GM23338 (cell line): ENCODE results near the gene ELN. TPM values are rescaled to one million over a fixed set of nuclear protein-coding genes. Genes with fewer than 3 reads are reported as not detected.
"Not testable (repeated sequence)": the region's sequence is repeated elsewhere in the genome, so short reads cannot be mapped to it uniquely, and the experiment has no call there.

Source experiments
- ATAC-seq: fragments of 200-7000 bp; cut with Tn5 transposase; 3 replicates; pipeline ENCODE4 v1.9.1; 2020
- DNase-seq: peaks from one replicate; pipeline ENCODE4 v3.0.0-alpha.2; 2015; ENCODE audit warnings: low spot score
- H2AFZ ChIP-seq: fragments of 200-600 bp; sonication (generic); 2 replicates; pipeline ENCODE4 v1.8.0; 2016; ENCODE audit warnings: antibody characterized with exemption, mild to moderate bottlenecking, moderate library complexity
- H3F3A ChIP-seq: fragments of 200-600 bp; sonication (generic); replicated peaks from 2 replicates; pipeline ENCODE4 v1.8.0; 2017; ENCODE audit warnings: antibody characterized with exemption, mixed run types, low read depth
- H3K27ac ChIP-seq: fragments of 200-600 bp; sonication (generic); 2 replicates; pipeline ENCODE4 v1.6.1; 2016; ENCODE audit warnings: low read depth
- H3K27me3 ChIP-seq: fragments of 200-600 bp; sonication (generic); 2 replicates; pipeline ENCODE4 v1.8.0; 2016; ENCODE audit warnings: mild to moderate bottlenecking, mixed run types, moderate library complexity; ENCODE audit not compliant: insufficient read depth
- H3K36me3 ChIP-seq: fragments of 200-600 bp; sonication (generic); 2 replicates; pipeline ENCODE4 v1.8.0; 2016; ENCODE audit warnings: mild to moderate bottlenecking; ENCODE audit not compliant: insufficient read depth
- H3K4me1 ChIP-seq: fragments of 200-600 bp; sonication (generic); 2 replicates; pipeline ENCODE4 v1.8.0; 2016; ENCODE audit warnings: mild to moderate bottlenecking, moderate library complexity; ENCODE audit not compliant: insufficient read depth
- H3K4me2 ChIP-seq: fragments of 200-600 bp; sonication (generic); 2 replicates; pipeline ENCODE4 v1.7.1; 2017; ENCODE audit warnings: mixed run types
- H3K4me3 ChIP-seq: fragments of 200-600 bp; sonication (generic); 2 replicates; pipeline ENCODE4 v1.6.1; 2016; ENCODE audit warnings: mixed run types
- H3K79me2 ChIP-seq: fragments of 200-600 bp; sonication (generic); replicated peaks from 2 replicates; pipeline ENCODE4 v1.8.0; 2017; ENCODE audit warnings: mild to moderate bottlenecking; ENCODE audit not compliant: insufficient read depth
- H3K9me2 ChIP-seq: fragments of 200-600 bp; sonication (generic); 2 replicates; pipeline ENCODE4 v1.8.0; 2017; ENCODE audit not compliant: insufficient read depth
- H4K20me1 ChIP-seq: fragments of 200-600 bp; sonication (generic); replicated peaks from 2 replicates; pipeline ENCODE4 v1.8.0; 2017; ENCODE audit warnings: mild to moderate bottlenecking; ENCODE audit not compliant: insufficient read depth
- H3K27ac Mint-ChIP-seq: 2 replicates; pipeline ENCODE4 v1.8.0; 2020; ENCODE audit warnings: inconsistent platforms, mild to moderate bottlenecking, moderate library complexity, mixed read lengths
- H3K27me3 Mint-ChIP-seq: 3 replicates; pipeline ENCODE4 v1.8.0; 2022; ENCODE audit warnings: low read depth, mild to moderate bottlenecking, moderate library complexity, mixed read lengths, inconsistent platforms; ENCODE audit not compliant: insufficient read depth, poor library complexity
- H3K36me3 Mint-ChIP-seq: 3 replicates; pipeline ENCODE4 v1.8.0; 2021; ENCODE audit warnings: low read depth, mild to moderate bottlenecking, inconsistent platforms, moderate library complexity, mixed read lengths
- H3K4me1 Mint-ChIP-seq: 3 replicates; pipeline ENCODE4 v1.8.0; 2020; ENCODE audit warnings: mild to moderate bottlenecking, inconsistent platforms, mixed read lengths
- H3K4me3 Mint-ChIP-seq: 3 replicates; pipeline ENCODE4 v1.8.0; 2021; ENCODE audit warnings: moderate library complexity, mild to moderate bottlenecking, inconsistent platforms, mixed read lengths
- H3K9me3 Mint-ChIP-seq: 3 replicates; pipeline ENCODE4 v1.8.0; 2020; ENCODE audit warnings: moderate library complexity, mild to moderate bottlenecking, inconsistent platforms, mixed read lengths
- EZH2 ChIP-seq: fragments of 200-600 bp; sonication (generic); IDR thresholded peaks from one replicate; pipeline ENCODE4 v1.8.0; 2017; ENCODE audit warnings: antibody characterized with exemption, mild to moderate bottlenecking, low read depth; ENCODE audit not compliant: unreplicated experiment
- JUNB ChIP-seq: IDR thresholded peaks from one replicate; pipeline ENCODE4 v1.6.1; 2016; ENCODE audit warnings: antibody characterized with exemption; ENCODE audit not compliant: unreplicated experiment
- POLR2AphosphoS5 ChIP-seq: IDR thresholded peaks from 2 replicates; pipeline ENCODE4 v1.6.1; 2016; ENCODE audit warnings: antibody characterized with exemption, low read depth
- STAT1 ChIP-seq: IDR thresholded peaks from one replicate; pipeline ENCODE4 v1.6.1; 2016; ENCODE audit warnings: antibody characterized with exemption; ENCODE audit not compliant: unreplicated experiment
- ZNF114 ChIP-seq: fragments of 250-450 bp; sonication (Bioruptor Pico); IDR thresholded peaks from 2 replicates; pipeline ENCODE4 v1.5.0; 2020; ENCODE audit warnings: mild to moderate bottlenecking, moderate library complexity
- ZNF331 ChIP-seq: fragments of 250-450 bp; sonication (Bioruptor Pico); IDR thresholded peaks from 2 replicates; pipeline ENCODE4 v1.5.0; 2020; ENCODE audit warnings: low read depth, mild to moderate bottlenecking, moderate library complexity
- polyA plus RNA-seq: library from polyadenylated mRNA; unstranded; fragments of >200 nt; fragmentation: Nextera tagmentation; extraction: Ambion mirVana; gene quantifications from 2 replicates; pipeline ENCODE4 v1.2.1, GENCODE V29; 2016
- total RNA-seq: library from RNA; depleted of rRNA; stranded (reverse); fragments of >200 nt; shearing (Covaris generic); gene quantifications from 2 replicates; pipeline ENCODE4 v1.2.3, GENCODE V29; 2014
- TF ChIP-seq, protein P1 (sequence below): fragments of 250-450 bp; sonication (Bioruptor Pico); IDR thresholded peaks from 2 replicates; pipeline ENCODE4 v1.5.0; 2020; ENCODE audit warnings: mild to moderate bottlenecking, moderate library complexity
- TF ChIP-seq, protein P2 (sequence below): IDR thresholded peaks from one replicate; pipeline ENCODE4 v1.6.1; 2018; ENCODE audit warnings: antibody characterized with exemption; ENCODE audit not compliant: unreplicated experiment

ELN gene
- total and polyA plus RNA-seq, 2 experiments from 2014 or later = 1.1 to 5.6 TPM

GRCh38 chr7:74046581-74046980 lies 18.6 kb downstream of the ELN start:
- H3K4me1 ChIP-seq, H3K27ac ChIP-seq, H3K4me3 Mint-ChIP-seq, H2AFZ ChIP-seq, H3K4me3 ChIP-seq, H3K36me3 ChIP-seq, H3K27ac Mint-ChIP-seq, H3K27me3 ChIP-seq, H3K36me3 Mint-ChIP-seq, H3K9me2 ChIP-seq, H4K20me1 ChIP-seq, H3K9me3 Mint-ChIP-seq, H3F3A ChIP-seq, H3K4me2 ChIP-seq, ATAC-seq, H3K79me2 ChIP-seq, DNase-seq: not testable (repeated sequence)
- Mint-ChIP-seq H3K4me1 (peaks cover 32% of the 10 kb centered on the region), H3K27me3 (peaks cover 12% of the 10 kb centered on the region)

DNA sequence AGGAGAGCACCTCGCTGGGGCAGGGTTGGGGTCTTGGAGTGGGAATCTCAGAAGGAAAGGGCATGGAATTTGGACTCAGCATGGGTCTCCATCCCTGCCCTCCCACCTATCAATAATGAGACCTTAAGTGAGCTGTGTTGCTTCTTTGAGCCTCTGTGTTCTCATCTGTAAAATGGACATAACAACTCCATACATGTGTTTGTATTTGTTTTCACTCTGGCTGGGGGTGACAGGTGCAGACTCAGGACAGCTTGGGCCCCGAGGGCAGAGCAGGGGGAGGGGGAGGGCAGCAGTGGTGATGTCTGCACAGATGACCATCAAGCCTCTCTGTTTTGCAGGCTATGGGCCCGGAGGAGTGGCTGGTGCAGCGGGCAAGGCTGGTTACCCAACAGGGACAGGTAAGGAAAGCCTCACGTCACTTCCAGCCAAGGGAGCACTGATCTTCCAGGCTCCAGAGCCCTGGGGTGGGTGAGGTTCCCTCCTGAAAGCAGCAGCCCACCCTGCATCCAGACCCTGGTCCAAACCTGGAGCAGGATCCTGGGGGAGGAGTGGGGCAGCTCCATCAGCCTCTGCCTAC lies 19.9 kb downstream of the ELN start:
- Mint-ChIP-seq H3K4me3 (no peak overlapping the region), H3K36me3 (no peaks in the 10 kb centered on the region), H3K9me3 (no peaks in the 10 kb centered on the region), H3K27ac (no peak overlapping the region), H3K4me1 (peaks cover 29% of the 10 kb centered on the region), H3K27me3 (peaks cover 12% of the 10 kb centered on the region)
- ATAC-seq (no peak), DNase-seq (no peak)
- Histone ChIP-seq H3F3A (no peaks in the 10 kb centered on the region), H3K27me3 (no peaks in the 10 kb centered on the region), H3K4me3 (no peak overlapping the region), H2AFZ (no peak overlapping the region), H3K9me2 (no peaks in the 10 kb centered on the region), H3K79me2 (no peaks in the 10 kb centered on the region), H4K20me1 (no peaks in the 10 kb centered on the region), H3K27ac (no peak overlapping the region), H3K4me1 (peaks cover 14% of the 10 kb centered on the region), H3K36me3 (no peaks in the 10 kb centered on the region), H3K4me2 (no peak overlapping the region)
- no peak for TF ChIP-seq POLR2AphosphoS5
- TF ChIP-seq, protein P1, sequence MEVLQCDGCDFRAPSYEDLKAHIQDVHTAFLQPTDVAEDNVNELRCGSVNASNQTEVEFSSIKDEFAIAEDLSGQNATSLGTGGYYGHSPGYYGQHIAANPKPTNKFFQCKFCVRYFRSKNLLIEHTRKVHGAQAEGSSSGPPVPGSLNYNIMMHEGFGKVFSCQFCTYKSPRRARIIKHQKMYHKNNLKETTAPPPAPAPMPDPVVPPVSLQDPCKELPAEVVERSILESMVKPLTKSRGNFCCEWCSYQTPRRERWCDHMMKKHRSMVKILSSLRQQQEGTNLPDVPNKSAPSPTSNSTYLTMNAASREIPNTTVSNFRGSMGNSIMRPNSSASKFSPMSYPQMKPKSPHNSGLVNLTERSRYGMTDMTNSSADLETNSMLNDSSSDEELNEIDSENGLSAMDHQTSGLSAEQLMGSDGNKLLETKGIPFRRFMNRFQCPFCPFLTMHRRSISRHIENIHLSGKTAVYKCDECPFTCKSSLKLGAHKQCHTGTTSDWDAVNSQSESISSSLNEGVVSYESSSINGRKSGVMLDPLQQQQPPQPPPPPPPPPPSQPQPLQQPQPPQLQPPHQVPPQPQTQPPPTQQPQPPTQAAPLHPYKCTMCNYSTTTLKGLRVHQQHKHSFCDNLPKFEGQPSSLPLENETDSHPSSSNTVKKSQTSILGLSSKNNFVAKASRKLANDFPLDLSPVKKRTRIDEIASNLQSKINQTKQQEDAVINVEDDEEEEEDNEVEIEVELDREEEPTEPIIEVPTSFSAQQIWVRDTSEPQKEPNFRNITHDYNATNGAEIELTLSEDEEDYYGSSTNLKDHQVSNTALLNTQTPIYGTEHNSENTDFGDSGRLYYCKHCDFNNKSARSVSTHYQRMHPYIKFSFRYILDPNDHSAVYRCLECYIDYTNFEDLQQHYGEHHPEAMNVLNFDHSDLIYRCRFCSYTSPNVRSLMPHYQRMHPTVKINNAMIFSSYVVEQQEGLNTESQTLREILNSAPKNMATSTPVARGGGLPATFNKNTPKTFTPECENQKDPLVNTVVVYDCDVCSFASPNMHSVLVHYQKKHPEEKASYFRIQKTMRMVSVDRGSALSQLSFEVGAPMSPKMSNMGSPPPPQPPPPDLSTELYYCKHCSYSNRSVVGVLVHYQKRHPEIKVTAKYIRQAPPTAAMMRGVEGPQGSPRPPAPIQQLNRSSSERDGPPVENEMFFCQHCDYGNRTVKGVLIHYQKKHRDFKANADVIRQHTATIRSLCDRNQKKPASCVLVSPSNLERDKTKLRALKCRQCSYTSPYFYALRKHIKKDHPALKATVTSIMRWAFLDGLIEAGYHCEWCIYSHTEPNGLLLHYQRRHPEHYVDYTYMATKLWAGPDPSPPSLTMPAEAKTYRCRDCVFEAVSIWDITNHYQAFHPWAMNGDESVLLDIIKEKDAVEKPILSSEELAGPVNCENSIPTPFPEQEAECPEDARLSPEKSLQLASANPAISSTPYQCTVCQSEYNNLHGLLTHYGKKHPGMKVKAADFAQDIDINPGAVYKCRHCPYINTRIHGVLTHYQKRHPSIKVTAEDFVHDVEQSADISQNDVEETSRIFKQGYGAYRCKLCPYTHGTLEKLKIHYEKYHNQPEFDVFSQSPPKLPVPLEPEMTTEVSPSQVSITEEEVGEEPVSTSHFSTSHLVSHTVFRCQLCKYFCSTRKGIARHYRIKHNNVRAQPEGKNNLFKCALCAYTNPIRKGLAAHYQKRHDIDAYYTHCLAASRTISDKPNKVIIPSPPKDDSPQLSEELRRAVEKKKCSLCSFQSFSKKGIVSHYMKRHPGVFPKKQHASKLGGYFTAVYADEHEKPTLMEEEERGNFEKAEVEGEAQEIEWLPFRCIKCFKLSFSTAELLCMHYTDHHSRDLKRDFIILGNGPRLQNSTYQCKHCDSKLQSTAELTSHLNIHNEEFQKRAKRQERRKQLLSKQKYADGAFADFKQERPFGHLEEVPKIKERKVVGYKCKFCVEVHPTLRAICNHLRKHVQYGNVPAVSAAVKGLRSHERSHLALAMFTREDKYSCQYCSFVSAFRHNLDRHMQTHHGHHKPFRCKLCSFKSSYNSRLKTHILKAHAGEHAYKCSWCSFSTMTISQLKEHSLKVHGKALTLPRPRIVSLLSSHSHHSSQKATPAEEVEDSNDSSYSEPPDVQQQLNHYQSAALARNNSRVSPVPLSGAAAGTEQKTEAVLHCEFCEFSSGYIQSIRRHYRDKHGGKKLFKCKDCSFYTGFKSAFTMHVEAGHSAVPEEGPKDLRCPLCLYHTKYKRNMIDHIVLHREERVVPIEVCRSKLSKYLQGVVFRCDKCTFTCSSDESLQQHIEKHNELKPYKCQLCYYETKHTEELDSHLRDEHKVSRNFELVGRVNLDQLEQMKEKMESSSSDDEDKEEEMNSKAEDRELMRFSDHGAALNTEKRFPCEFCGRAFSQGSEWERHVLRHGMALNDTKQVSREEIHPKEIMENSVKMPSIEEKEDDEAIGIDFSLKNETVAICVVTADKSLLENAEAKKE (CRISPR knock-in tag) = no peak
- TF ChIP-seq ZNF114 (CRISPR knock-in tag) = no peak
- no peak for TF ChIP-seq ZNF331 (CRISPR knock-in tag)
- TF ChIP-seq, protein P2, sequence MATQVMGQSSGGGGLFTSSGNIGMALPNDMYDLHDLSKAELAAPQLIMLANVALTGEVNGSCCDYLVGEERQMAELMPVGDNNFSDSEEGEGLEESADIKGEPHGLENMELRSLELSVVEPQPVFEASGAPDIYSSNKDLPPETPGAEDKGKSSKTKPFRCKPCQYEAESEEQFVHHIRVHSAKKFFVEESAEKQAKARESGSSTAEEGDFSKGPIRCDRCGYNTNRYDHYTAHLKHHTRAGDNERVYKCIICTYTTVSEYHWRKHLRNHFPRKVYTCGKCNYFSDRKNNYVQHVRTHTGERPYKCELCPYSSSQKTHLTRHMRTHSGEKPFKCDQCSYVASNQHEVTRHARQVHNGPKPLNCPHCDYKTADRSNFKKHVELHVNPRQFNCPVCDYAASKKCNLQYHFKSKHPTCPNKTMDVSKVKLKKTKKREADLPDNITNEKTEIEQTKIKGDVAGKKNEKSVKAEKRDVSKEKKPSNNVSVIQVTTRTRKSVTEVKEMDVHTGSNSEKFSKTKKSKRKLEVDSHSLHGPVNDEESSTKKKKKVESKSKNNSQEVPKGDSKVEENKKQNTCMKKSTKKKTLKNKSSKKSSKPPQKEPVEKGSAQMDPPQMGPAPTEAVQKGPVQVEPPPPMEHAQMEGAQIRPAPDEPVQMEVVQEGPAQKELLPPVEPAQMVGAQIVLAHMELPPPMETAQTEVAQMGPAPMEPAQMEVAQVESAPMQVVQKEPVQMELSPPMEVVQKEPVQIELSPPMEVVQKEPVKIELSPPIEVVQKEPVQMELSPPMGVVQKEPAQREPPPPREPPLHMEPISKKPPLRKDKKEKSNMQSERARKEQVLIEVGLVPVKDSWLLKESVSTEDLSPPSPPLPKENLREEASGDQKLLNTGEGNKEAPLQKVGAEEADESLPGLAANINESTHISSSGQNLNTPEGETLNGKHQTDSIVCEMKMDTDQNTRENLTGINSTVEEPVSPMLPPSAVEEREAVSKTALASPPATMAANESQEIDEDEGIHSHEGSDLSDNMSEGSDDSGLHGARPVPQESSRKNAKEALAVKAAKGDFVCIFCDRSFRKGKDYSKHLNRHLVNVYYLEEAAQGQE = no peak
- no peak for TF ChIP-seq JUNB
- no peak for TF ChIP-seq STAT1
- TF ChIP-seq EZH2 = no peak
